ENCODE data around the gene HIPK1.

DNA sequence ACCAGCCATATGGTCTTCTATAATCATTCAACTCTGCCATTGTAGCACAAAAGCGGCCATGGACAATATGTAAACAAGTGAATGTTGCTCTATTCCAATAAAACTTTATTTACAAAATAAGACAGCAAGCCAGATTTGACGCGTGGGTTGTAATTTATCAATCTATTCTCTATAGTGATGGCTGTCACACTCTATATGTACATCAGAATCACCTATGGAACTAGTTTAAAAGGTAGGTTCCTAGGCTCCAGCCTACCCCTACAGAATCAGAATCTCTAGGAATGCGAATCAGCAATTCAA is 49.4 kb upstream of the HIPK1 start:
- TF ChIP-seq POLR2AphosphoS5 (IDR thresholded peaks at IDR 0.05; ENCODE audit: borderline replicate concordance, low read depth, low read length) (no peak), EZH2 (IDR thresholded peaks at IDR 0.05) (no peak)
